G401.6 (cell line): ENCODE measurements around the gene SUCNR1.
"Not testable (repeated sequence)": the region's sequence is repeated elsewhere in the genome, so short reads cannot be mapped to it uniquely, and the experiment has no call there.

Experiments used
- FAIRE-seq: peaks from 2 replicates; lab custom pipeline; 2012; peaks lifted over from hg19 to GRCh38; lab: Jason Lieb, UNC

SUCNR1 gene

GRCh38 chr3:151871639-151872468 is 1.6 kb upstream of the SUCNR1 start:
- FAIRE-seq: no peak

GRCh38 chr3:151874079-151874478 is 636 bp downstream of the SUCNR1 start:
- FAIRE-seq: not testable (repeated sequence)

- FAIRE-seq: no peak
Observed at GRCh38 chr3:151875759-151876158, 2.3 kb downstream of the SUCNR1 start.

- FAIRE-seq: no peak
Observed at GRCh38 chr3:151877269-151877668, 3.8 kb downstream of the SUCNR1 start.

- FAIRE-seq: no peak
Observed at GRCh38 chr3:151878465-151878864, 5.0 kb downstream of the SUCNR1 start.

- FAIRE-seq: no peak
Observed at GRCh38 chr3:151879037-151879436, 5.6 kb downstream of the SUCNR1 start.

GRCh38 chr3:151879679-151880415 is 6.4 kb downstream of the SUCNR1 start:
- no peak for FAIRE-seq

GRCh38 chr3:151880416-151880690 is 6.9 kb downstream of the SUCNR1 start:
- no peak for FAIRE-seq

GRCh38 chr3:151881137-151881536 is 7.7 kb downstream of the SUCNR1 start:
- no peak for FAIRE-seq

- not testable (repeated sequence) for FAIRE-seq
Observed at GRCh38 chr3:151885397-151885796, 12.0 kb downstream of the SUCNR1 start.

- FAIRE-seq: not testable (repeated sequence)
Observed at GRCh38 chr3:151887450-151888211, 14.2 kb downstream of the SUCNR1 start.

GRCh38 chr3:151890721-151891141 is 17.3 kb downstream of the SUCNR1 start:
- no peak for FAIRE-seq

- FAIRE-seq: no peak
Observed at GRCh38 chr3:151891721-151892120, 18.3 kb downstream of the SUCNR1 start.

GRCh38 chr3:151894219-151894618 is 20.8 kb downstream of the SUCNR1 start:
- FAIRE-seq: no peak

GRCh38 chr3:151895478-151896241 is 22.2 kb downstream of the SUCNR1 start:
- no peak for FAIRE-seq

- no peak for FAIRE-seq
Observed at GRCh38 chr3:151896246-151897012, 23.0 kb downstream of the SUCNR1 start.

- FAIRE-seq: not testable (repeated sequence)
Observed at GRCh38 chr3:151898121-151898520, 24.7 kb downstream of the SUCNR1 start.

GRCh38 chr3:151898564-151899261 is 25.3 kb downstream of the SUCNR1 start:
- FAIRE-seq: not testable (repeated sequence)

- FAIRE-seq: no peak
Observed at GRCh38 chr3:151899996-151900395, 26.6 kb downstream of the SUCNR1 start.

- FAIRE-seq: no peak
Observed at GRCh38 chr3:151900460-151900859, 27.0 kb downstream of the SUCNR1 start.
